Hair follicular keratinocyte (primary cell): ENCODE results near the gene ZNF491. TPM values are rescaled to one million over a fixed set of nuclear protein-coding genes. Genes with fewer than 3 reads are reported as not detected.

ENCODE experiments used
- total RNA-seq: library from RNA; depleted of rRNA; stranded (reverse); fragments of >200 nt; gene quantifications from 2 replicates; pipeline ENCODE4 v1.2.3, GENCODE V29; 2015

The ZNF491 gene
- total RNA-seq, result 0.11 and 0.23 TPM in 2 replicates

DNA sequence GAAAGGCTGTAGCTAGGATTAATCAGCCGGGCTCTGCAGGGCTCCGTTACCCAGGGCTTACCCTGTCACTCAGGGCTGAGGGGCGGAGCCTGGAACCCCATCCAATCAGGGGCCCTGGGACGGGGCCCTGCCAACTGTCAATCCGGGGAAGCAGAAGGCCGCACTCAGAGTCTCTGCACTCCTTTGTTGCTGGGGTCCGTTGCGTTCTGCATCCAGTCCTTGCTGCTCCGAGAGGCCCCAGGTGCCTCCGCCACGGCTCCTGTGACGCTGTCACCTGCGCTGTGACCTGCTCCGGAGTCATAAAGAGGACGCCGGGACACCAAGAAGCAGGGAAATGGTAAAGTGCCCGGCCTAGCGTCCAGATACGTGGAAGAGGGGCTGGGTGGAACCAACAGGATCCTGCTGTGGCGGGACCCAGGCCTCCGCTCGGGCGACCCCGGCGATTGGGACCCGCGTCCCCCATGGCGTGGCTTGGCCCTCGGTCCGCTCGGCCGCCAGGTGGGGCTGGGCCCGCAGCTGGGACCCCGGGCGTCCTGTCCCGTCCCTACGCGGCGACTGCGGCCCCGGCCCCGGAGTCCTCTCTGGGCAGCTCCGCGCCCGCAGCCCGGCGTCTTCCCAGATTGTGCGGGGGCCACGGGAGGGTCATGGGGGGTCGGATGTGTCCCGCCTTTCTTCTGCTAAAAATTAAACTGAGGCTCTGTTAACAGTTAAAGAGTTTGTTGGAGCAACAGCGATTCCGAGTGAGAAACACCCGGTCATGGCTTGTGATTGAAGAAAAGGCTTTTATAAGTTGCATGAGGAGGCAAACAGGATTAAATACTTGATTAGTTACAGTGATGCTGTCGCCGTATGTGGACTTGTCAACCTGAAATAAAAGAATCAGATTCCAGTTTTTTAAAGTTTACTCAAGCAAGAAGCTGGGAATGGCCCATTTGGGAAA lies at the start of gene ZNF491:
Gene ZNF491 (plus strand): TSS at position 133 of the 940 bp plus-strand sequence. CDS start 7,431 bp downstream, outside the sequence.

DNA sequence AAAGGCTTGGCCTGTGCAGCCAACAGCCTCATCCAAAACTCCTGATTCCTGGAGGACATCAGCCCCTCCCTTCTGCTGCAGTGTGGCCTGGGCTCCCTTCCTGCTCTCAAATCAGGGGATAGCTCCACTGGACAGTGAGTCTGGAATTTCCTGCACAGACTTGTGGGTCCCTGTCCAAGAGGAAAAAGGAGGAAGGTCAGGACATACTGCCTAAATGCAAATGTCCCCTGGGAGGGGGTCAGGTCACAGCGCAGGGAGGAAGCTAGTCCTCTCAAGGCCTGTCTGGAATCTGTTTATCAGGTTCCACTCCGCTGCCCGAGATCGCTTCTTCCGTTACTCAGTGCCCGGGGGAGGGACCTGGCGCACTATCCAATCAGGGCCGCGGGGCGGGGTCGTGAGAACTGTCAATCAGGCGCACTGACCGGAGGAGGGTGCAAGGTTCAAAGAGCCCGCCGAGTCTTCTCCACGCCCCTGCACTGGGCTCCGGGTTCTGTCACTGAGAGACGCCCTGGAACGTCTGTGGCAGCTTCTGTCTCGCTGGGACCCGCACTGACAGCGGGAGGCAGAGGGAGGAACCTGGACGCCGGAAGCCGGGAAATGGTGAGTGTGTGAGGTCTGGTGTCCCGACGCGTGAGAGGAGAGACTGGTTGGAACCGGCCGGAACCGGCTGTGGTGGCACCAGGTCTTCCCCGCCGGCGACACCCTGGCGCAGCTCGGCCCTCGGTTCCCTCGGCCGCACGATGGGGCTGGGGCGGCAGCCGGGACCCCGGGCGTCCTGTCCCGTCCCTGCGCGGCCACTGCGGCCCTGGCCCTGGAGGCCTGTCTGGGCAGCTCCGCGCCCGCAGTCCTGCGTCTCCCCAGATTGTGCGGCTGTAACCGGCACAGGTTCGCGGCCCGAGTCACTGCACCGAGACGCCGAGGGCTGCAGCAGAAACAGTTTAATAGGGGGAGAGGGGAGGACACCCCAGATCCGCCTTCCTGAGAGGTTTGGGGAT lies 31.4 kb upstream of the ZNF491 start, which contains the start of gene ZNF441:
Gene ZNF441 (plus strand): TSS at position 404 of the 995 bp plus-strand sequence. CDS start 194 bp downstream, at position 598.

DNA sequence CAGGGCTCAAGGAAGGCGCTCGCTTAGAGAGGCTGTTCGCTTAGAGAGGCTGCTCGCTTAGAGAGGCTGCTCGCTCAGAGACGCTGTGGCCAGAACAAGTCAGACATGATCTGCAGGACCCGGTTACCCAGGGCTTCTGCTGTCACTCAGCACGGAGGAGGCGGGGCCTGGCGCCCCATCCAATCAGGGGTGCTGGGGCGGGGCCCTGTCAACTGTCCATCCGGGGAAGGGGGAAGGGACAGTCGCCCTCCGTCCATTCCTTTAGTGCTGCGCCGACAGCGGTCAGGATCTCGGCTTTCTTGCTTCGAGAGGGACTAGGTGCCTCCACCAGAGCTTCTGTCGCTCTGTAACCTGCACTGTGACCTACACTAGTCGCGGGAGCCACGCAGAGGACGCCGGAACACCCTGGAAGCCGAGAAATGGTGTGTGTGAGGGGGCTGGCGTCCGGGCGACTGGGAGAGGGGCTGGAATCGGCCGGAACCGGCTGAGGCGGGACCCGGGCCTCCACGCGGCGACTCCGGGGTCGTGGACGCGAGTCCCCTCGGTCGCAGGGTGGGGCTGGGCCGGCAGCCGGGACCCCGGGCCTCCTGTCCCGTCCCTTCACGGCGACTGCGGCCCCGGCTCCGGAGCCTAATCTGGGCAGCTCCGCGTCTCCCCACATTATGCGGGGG lies 15.8 kb downstream of the ZNF491 start, which contains the start of gene ZNF440:
Gene ZNF440 (plus strand): TSS at position 245 of the 671 bp plus-strand sequence. CDS start 175 bp downstream, at position 420.

DNA sequence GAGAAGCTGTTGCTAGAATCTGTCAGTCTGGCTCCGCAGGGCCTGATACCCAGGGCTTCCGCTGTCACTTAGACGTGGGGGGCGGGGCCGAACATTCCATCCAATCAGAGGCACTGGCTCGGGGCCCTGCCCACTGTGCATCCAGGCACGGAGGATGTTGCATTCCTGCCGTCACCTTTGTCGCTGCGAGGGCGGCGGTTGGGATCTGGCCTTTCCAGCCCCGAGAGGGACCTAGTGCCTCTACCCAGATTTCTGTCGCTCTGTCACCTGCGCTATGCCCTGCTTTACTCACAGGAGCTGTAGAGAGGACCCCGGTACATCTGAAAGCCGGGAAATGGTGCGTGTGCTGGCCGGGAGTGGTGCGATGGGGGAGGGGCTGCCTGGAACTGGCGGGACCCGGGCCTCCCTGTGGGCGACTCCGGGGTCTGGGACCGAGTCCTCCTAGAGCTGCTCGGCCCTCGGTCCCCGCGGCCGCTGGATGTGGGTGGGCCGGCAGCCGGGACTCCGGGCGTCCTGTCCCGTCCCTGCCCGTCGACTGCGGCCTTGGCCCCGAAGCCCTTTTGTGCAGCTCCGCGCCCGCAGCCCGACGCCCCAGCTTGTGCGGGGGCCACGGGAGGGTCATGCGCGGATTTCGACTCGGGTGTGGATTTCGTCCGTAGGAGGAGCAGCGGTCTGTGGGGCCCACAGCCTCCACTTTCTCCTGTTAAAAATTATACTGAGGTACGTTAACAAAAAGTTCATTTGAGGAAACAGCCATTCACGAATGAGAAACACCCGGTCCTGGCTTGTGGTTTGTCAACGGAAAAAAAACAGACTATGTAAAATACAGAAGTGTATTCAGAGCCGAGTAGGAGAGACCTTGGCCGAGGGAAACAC lies 50.5 kb downstream of the ZNF491 start, which contains the start of gene ZNF439:
Gene ZNF439 (plus strand): TSS at position 133 of the 876 bp plus-strand sequence. CDS start 142 bp downstream, at position 275.

Other genes starting within 250 kb of the ZNF491 start
- gene ELOF1, start 239.3 kb upstream of the ZNF491 start, total RNA-seq, result 45.7 and 54.3 TPM in 2 replicates
- gene ACP5, start 220.9 kb upstream of the ZNF491 start, total RNA-seq, result 20.6 and 32.1 TPM in 2 replicates
- gene ZNF627, start 201.0 kb upstream of the ZNF491 start, total RNA-seq, result 7.4 and 8.3 TPM in 2 replicates
- gene ZNF823, start 59.6 kb upstream of the ZNF491 start, total RNA-seq, result 3.0 and 5.2 TPM in 2 replicates
- 1.3 and 1.9 TPM in 2 replicates for gene ZNF441, start 31.5 kb upstream of the ZNF491 start, total RNA-seq
- 5.9 and 7.6 TPM in 2 replicates for gene ZNF440, start 15.8 kb downstream of the ZNF491 start, total RNA-seq
- gene ZNF439, start 50.2 kb downstream of the ZNF491 start, total RNA-seq, result 0.16 and 0.19 TPM in 2 replicates
- gene ZNF69, start 89.3 kb downstream of the ZNF491 start, total RNA-seq, result 0.16 and 3.0 TPM in 2 replicates
- gene ZNF700, start 126.6 kb downstream of the ZNF491 start, total RNA-seq, result 3.2 and 5.9 TPM in 2 replicates
- 0.61 and 0.78 TPM in 2 replicates for gene ZNF763, start 166.5 kb downstream of the ZNF491 start, total RNA-seq
- gene ZNF433, start 237.2 kb downstream of the ZNF491 start, total RNA-seq, result 0.99 and 2.1 TPM in 2 replicates